SKM-1 treated with dmso at 0.1 percent for 144 hours (cell line): Measurements from ENCODE around the gene LGALSL.

Experiments
- DNase-seq: peaks from one replicate; lab custom pipeline; 2025; ENCODE audit not compliant: unreplicated experiment; lab: John Stamatoyannopoulos, UW

Gene LGALSL

DNA sequence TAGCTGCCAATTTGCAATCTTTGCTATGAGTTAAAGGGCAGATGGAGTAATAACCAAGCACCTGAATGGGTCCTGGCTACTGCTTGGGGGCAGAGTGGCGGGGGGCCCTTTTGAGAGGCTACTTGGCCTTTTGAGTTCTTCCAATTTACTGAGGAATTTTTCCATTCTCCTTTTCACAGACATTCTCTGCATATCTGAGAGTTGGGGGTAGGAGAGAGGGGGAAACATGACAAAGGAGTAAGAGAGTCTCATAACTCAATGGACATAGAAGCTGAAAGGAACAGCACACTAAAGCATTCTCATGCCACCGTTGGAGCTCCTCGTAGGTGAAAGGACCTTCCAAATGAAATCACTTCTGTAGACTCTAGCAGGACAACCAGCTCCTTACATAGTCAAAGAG lies 16.1 kb downstream of the LGALSL start:
- DNase-seq: no peak

DNA sequence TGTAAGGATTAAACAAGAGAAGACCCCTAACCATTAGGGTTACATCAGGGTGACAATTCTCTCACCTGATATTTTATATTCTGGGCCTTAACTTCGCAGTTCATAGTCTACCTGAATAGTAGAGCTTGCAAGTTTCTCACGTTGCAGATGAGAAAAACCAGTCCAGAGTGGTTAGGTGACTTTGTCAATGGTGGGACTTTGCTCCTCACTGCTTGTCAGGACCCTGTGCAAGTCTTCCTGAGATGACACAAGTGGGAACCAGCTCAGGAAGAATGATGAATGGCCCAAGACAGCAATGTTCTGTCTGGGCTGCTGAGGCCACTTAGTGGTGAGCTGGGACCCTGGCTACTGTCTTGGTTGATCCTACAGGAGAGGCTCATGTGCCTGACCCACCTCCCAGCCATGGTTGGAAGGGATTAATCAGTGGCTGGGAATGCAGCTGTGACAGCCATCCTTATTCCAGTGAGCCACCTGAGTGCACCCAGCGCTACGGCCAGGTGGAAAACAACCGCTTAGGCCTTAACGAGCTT lies 16.9 kb downstream of the LGALSL start:
- DNase-seq: no peak

DNA sequence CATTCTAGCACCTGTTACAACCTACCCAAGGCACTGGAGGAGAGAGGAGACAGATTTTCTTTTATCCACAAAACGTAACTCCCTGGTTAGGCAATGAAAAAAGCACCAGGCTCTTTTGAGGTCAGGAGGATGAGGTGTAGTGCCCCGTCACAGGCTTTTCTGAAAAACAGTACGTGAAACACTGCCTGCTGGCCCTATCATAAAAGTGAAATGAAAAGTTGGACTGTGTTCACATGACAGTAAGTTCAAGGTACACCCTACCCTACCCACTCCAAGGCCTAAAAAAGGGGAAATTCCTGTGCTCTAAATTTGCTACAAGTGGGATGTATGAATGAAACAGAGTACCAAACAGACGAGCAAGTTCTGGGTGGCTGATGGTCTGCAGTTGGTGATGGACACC lies 17.6 kb downstream of the LGALSL start:
- DNase-seq: no peak

DNA sequence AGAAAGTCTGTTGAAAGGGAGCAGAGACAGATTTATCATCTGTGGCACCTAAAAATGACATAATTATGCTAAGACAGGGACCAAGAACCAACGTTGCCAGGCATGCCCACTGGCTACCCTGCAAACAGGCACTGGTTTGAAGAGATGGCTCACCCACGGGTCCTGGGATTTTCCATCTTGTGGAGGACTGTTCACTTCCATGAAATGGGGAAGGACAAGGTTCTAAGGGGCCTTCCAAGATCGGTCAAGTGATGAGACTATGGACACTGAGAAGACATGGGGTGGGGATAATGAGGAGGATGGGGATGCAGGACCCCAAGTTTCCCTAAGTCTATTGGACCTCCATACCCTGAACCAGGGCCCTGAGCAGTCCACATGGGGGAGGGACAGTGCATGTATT lies 18.9 kb downstream of the LGALSL start:
- no peak for DNase-seq

DNA sequence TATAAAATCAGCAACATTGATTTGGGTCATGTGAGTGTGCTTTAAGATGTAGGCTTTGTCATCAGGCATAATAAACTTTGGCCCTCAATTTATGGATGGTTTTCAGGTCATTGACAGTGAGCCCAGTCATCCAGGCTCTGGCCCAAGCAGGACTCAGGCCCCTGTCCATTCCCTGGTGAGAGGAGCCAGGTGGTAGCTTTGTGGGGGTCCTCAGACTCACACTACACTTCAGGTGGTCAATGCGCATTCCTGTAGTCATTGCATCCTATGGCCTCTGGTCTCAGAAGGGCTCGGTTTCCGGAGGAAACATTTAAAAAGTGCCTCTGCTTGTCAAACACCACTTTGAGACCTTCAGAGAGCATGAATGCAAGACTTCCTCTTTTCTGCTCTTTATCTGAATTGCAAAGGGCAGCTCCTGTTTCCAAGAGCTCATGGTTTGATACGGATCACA lies 20.2 kb downstream of the LGALSL start:
- DNase-seq: peak; percentile 80

DNA sequence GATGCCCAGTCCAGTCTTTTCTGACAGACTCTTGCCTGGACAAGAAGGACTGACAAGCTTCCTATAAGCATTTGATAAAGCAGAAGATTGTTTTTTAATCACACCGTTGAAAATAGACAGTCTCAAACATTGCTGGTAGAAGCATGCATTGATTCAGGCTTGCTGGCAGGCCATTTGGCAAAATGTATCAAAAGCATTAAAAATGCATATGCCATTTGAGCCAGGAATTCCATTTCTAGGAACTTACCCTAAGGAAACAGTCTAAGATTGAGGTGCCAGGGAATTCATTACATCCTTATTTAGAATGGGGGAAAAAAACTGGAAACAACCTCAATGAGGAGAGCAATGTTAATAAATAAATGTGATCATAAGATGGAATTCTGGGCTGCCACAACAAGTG lies 20.7 kb downstream of the LGALSL start:
- no peak for DNase-seq

DNA sequence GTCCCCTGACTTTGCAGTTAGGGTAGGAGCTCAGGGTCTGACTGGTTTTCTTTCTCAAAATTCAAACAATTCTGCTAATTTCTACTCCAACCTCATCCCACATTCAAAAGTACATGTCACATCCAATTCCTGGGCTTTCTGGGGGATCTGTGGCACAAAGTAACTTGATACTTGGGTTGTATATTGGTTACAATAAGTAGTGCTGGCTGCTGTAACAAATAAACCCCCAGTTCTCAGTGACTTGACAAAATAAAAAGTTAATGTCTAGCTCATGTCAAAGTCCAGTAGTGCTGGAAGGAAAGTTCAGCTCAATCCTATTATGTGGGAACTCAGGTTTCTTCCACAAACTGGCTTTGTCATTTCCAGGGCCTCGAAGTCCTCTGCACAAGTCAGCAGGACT lies 23.1 kb downstream of the LGALSL start:
- no peak for DNase-seq

DNA sequence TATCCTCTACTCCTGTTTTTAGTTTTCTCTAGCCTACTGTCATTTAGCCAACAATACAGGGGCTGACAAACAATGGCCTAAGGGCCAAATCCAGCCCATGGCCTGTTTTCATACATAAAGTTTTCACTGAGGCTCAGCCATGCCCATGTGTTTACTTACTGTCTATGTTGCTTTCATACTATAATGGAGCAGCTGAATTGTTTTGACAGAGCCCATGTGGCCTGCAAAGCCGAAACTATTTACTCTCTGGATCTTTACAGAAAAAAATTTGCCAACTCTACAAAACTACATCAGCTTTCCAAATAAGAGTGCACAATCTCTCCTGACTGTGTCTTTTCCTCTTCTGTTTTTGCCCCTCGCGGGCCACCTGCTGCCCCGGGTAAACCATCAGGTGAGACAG lies 24.0 kb downstream of the LGALSL start:
- no peak for DNase-seq

DNA sequence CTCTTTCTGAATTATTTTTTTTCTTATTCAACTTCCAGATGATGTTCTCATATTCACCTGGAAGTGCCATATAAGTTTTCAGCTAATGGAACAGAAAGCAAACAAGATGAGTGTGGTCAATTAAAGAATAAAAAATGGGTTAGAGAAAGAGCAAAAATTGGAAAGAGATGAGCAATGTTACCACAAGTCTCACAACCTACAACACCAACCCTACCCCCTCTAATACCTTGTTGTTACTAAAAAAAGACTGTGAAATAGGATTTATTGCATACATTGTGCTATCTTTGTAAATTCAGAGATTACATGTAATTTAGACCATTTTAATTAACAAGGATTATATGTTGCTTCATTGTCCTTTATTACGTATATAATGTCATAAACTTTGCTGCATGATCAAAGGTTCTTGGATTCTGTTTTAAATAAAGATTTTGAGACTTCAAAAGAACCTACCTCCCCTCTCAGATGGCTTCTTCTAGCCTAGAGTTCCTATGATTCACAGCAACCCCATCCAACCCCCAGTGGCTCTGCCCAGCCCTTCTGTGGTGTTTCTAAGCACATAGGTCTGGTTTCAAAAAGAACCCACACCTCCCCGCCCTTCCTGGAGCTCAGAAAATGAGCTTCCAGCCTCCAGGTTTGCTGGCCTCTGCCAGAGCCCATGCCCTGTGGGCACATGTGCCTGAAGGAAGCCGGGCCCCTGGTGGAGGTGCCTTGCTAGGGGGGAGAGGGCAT lies 24.7 kb downstream of the LGALSL start:
- DNase-seq: no peak

DNA sequence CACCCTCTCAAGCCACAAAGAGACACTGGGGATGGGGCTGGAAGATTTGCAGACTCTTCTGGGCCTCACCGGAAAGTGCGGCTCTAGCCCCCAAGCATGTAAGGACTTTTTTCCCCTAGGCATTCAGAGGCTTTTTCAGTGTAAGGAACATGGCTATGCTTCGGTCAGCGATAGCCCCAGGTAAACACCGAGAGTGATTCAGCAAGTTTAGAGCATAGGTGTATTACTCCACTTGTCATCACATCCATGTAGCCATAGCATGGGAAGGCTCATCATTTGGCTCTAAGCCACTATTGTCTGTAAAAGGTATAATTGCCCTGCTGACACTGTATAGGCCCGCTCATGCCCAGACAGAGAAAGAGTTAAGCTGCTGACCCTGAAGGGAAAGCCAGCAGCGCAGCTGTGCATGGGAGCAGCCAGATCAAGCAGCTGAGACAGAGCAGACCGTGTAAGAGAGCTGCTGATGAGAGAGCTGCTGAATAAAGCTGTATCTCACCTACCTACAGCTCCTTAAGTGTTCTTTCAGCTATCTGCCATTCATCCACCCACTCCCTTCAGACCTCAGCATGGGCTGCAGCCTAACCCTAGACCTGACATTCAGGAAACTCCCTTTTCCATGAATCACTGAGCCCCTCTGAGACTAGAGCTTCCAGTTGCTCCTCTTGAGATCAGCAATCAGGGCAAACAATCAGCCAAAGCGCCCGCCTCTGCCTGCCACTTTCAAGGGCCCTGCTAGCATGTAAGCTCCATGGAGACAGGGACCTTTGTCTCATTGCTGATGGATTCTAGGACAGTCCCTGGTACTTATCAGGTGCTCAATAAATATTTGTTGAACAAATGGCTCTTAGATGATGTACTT lies 25.5 kb downstream of the LGALSL start:
- DNase-seq: no peak

DNA sequence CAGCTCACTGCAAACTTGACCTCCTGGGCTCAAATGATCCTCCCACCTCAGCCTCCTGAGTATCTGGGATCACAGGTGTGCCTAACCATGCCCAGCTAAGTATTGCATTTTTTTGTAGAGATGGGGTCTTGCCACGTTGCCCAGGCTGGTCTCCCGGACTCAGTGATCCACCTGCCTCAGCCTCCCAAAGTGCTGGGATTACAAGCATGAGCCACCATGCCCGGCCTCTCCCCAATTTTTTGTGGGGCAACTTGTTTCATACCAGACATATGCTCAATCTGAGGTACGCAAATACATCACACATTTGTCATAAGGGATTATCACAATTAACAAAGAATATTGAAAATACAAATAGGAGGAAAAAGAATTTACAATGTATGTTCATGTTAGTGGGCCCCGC lies 27.7 kb downstream of the LGALSL start:
- no peak for DNase-seq

DNA sequence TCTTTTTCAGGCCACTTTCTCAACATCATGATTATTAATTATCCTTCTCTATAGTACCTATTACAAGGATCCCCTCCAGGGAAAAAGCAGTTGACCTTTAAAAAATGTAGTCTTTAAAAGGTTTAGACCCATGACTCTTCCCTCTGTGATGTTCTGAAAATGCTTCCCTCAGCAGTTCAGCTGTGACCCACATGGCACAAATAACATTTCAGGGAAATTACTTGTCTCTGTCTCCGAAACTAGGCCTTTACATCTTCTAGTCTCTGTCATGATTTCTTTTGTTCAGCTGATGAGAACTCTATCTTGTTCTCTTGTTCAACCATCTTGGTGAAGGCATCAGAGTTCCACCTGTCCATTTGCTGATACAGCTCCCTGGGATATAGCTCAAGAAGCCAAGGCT lies 28.3 kb downstream of the LGALSL start:
- no peak for DNase-seq

DNA sequence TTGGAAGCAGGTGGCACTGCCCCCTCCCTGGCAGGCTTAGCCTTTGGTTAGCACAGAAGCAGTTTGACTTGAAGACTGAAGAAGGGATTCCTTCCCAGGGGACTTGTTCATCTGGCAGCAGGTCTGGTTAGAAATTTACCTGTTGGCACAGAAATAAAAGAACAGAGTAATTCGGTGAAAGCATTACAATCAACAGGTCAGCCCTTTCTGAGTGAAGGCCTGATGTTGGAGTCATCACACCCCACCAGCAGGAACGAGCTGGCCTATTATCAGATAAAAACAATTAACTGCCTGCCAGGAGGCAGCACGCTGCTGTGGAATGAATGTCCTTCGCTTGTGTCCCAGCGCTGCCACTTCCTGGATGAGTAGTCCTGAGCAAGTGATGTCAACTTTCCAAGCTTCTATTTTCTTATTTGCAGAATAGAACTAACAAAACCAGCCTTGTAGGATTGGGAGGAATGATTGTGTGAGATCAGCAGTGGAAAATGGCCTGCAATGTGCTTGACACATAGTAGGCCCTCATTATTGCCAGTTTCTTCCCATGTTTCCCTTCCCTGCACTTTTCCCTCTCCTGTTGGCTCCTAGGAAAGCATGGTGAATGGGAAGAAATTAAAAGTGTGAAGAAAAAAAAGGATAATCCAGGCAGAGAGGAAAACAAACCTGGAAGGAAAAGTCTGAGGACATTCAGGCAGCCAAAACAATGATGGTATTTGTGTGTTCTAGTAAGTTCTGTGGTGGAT lies 29.0 kb downstream of the LGALSL start:
- DNase-seq: no peak

DNA sequence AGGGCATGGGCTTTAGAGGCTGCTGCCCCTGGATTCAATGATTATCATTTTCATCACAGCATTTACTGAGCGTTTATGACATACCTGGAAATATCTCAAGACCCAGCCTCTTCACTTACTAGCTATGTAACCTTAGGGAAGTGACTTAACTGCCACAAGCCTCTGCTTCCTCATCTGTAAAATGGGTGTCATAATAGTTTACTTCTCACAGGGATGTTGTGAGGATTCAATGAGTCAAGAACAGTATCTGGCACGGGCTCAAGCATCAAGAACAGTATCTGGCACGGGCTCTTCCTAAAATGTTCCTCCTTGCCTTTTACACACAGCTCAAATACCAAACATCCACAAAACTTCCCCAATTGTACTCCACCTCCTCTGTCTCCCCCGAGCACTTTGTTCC lies 31.4 kb downstream of the LGALSL start:
- no peak for DNase-seq

DNA sequence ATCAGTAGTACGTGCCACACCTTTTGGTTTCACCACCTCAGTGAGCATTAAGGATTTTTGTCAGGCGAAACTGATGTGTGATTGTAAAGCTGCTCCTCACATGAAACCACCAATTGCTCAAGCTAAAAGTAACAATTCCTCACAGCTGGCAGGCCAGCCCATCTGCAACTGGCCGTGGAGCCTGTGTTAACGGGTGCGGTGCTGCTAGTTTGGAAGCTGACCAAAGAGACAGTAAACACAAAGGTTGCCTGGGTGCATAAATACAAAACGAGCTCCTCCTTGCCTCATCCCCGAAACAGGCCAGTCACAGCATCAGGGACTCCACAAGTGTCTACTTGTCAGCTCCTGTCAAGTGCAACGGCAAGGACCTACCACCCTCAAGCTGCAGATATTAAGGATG lies 32.0 kb downstream of the LGALSL start:
- DNase-seq: no peak

DNA sequence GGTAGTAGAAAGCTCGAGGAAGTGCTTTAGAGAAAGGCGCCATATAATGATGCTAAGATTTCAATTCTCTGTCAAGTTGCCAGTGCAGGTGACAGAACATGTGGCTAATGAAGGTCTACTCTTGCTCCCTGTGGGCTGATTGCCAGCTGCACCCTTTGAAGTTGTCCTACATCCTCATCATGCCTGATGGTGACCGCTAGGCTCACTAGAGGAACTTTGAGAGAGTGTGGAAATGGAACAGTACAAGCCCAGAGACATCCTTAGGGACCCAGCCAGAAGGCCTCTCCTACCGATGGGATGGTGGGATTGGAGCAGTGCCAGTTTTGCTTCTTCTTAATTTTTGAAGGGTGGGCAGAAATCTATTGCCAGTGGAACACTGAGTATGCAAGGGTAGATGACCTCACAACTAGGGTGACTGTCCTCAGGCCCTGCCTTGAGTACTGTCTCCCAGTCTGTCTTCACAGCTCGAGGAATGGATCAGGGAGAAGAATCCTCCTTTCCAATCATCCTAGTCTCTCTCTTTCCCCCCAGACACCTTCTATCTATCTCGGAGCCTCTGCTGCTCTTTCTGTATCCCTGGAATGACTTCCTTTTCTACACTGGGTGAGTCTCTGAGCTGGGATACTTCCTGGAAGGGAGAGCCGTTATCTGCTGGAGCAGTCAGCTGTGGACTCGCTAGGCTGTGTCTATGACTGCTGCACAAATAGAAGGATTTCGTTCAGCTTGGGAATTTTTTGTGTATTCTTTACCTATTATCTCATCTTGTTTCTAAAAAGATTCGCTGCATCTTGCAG lies 33.5 kb downstream of the LGALSL start:
- DNase-seq: no peak

DNA sequence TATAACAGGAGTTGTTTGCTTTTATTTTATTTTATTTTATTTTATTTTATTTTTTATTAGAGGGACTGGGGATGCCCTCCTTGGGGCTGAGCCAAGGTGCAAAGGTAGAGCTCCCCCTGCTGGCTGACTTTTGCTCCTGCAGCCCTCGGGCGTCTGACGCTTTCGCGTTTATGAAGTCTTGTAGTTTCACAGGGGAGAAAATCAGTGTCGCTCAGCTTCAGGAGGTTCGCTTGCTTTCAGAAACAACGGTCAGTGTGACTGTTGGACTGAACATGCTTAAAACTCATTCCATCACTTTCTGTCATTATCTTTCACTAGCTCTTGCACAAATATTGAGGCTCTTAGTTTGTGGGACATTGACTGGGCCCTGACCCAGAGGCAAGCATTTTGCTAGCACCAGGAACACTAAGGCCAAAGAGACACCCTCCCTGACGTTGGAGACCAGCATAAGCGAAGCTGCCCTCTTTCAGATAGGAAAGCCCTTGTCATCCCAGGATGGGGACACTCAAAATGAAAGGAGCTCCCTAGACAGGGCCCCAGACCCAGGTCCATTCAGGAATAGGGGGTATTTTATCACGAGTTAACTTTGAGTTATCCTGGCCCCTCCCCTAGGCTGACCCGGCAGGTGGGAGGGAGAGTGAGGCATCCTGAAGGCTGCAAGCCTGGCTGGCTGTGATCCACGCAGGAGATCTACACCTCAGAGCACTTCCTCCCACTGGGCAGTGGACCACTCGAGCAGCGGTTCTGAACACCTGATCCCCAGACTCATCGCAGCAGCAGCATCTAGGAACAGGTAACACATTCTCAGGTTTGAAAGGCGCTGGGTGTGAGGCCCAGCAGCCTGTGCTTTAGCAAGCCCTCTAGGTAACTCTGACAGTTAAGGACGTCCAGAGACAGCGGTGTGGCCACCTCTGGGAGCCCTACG lies 34.4 kb downstream of the LGALSL start:
- peak; percentile 57 for DNase-seq

DNA sequence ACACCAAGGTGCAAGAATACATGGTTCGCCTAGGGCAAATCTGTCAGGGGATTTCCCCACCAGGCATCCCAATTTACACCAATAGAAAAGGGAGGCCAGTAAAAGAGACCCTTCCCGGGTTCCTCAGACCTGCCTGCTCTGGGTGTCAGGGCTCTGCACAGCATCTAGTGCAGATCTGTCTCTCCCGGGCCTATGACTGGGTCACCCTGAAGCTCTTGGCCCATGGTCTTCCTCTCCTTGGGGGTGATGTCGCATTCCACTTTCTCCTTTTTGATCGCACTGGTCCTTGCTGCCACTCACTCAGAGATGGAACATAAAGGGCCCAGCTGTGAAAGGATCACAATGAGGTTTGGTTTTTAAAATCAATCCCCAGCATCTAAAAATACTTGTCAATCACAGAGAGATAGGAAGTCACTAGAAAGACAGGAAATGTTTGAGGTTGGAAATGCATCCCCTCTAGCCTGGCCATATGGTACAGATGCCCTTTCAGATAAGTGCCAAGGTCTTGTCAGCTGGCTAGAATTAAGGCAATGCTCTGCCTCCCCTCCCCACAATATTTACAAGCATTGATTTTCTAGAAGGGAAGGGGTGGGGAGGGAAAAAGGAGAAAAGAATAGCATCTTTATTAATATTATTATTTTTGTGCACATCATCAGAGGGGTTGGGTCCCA lies 35.3 kb downstream of the LGALSL start:
- no peak for DNase-seq

DNA sequence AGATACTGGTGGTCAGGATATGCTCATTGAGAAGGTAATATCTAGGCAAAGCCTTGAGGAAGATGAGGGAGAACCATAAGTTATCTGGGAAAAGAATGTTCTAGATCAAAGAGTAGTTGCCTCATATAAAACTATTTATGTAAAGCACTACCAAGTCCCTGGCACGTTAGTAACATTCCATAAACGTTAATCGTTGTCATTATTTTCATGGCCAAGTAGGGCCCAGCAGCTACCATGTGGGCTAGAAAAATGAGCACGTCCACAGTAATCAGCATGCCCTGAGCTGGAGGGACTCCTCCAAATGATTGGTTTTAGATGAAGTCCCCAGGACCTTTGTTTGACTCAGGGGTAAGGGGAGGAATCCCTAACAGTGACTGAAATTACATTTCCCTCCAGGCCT lies 37.5 kb downstream of the LGALSL start:
- no peak for DNase-seq
